A549 (cell line): ENCODE measurements around the gene PORCN. TPM values are rescaled to one million over a fixed set of nuclear protein-coding genes. Genes with fewer than 3 reads are reported as not detected.

Experiments used
- ATAC-seq, 2 experiments: fragments of 200-7000 bp in 1 of 2; fragments of >200 bp in 1 of 2; cut with Nextera tagmentation in 1 of 2; cut with Tn5 transposase in 1 of 2; 3 replicates each; pipeline versions ENCODE4 v1.8.0 to v1.9.1; 2018 to 2020; ENCODE audit warnings: mild to moderate bottlenecking in 1 of 2, moderate library complexity in 1 of 2
- CTCF ChIA-PET: fragments of 300-600 bp; sonication (Branson Sonifier 250); formaldehyde crosslinking; extraction: SDS; loops from one replicate; lab custom pipeline; 2021; ENCODE audit warnings: antibody characterized with exemption, inconsistent platforms; lab: Yijun Ruan, JAX
- POLR2A ChIA-PET: fragments of 350-600 bp; formaldehyde crosslinking; extraction: SDS; loops from one replicate; lab custom pipeline; 2021; ENCODE audit warnings: antibody characterized with exemption, inconsistent platforms; lab: Yijun Ruan, JAX
- DNase-seq, 2 experiments: peaks; one replicate each; pipeline versions ENCODE4 v3.0.0 to v3.0.0-alpha.2; 2011 to 2016; ENCODE audit warnings: low read depth in 1 of 2, low spot score in 1 of 2
- FAIRE-seq: peaks from 2 replicates; lab custom pipeline; 2011; peaks lifted over from hg19 to GRCh38; lab: Jason Lieb, UNC
- H3K27ac ChIP-seq, 2 experiments: fragments of >200 bp; sonication (Bioruptor Twin); formaldehyde crosslinking; 3 replicates each; pipeline ENCODE4 v1.5.1; 2016 to 2017
- H3K4me1 ChIP-seq: fragments of >200 bp; sonication (Bioruptor Twin); formaldehyde crosslinking; 3 replicates; pipeline ENCODE4 v1.6.1; 2016
- H3K4me2 ChIP-seq: fragments of >200 bp; sonication (Bioruptor Twin); formaldehyde crosslinking; 3 replicates; pipeline ENCODE4 v1.6.1; 2016
- H3K4me3 ChIP-seq: fragments of >200 bp; sonication (Bioruptor Twin); formaldehyde crosslinking; 3 replicates; pipeline ENCODE4 v1.5.1; 2016
- H3K9me3 ChIP-seq: fragments of >200 bp; sonication (Bioruptor Twin); formaldehyde crosslinking; 3 replicates; pipeline ENCODE4 v1.6.1; 2016
- BCL3 ChIP-seq: fragments of >200 bp; sonication (Bioruptor Twin); formaldehyde crosslinking; IDR thresholded peaks from 3 replicates; pipeline ENCODE4 v1.6.1; 2016
- CBX8 ChIP-seq: fragments of 200-600 bp; sonication (generic); IDR thresholded peaks from 2 replicates; pipeline ENCODE4 v1.6.1; 2016
- CEBPB ChIP-seq, 2 experiments: fragments of >200 bp in 1 of 2; sonication (Bioruptor Twin) in 1 of 2; formaldehyde crosslinking in 1 of 2; IDR thresholded peaks; 2 replicates each; pipeline ENCODE4 v1.6.1; 2012 to 2016
- CHD4 ChIP-seq: fragments of 200-600 bp; sonication (generic); IDR thresholded peaks from 2 replicates; pipeline ENCODE4 v1.6.1; 2016; ENCODE audit warnings: antibody characterized with exemption, mild to moderate bottlenecking, borderline replicate concordance
- EHF ChIP-seq: fragments of 250-450 bp; sonication (Bioruptor Pico); IDR thresholded peaks from 2 replicates; pipeline ENCODE4 v1.5.0; 2020; ENCODE audit warnings: mild to moderate bottlenecking
- FOSB ChIP-seq: fragments of 250-450 bp; sonication (Bioruptor Pico); IDR thresholded peaks from 2 replicates; pipeline ENCODE4 v1.5.0; 2020; ENCODE audit warnings: mild to moderate bottlenecking, moderate library complexity
- FOSL2 ChIP-seq, 2 experiments: fragments of 450-650 bp in 1 of 2; fragments of >200 bp in 1 of 2; sonication (Bioruptor Twin) in 1 of 2; formaldehyde crosslinking; IDR thresholded peaks; 2 replicates each; pipeline versions ENCODE4 v1.5.0 to v1.6.1; 2016 to 2020; ENCODE audit warnings: mild to moderate bottlenecking in 1 of 2, moderate library complexity in 1 of 2
- FOXS1 ChIP-seq: fragments of 250-450 bp; sonication (Bioruptor Pico); IDR thresholded peaks from 2 replicates; pipeline ENCODE4 v1.5.0; 2020; ENCODE audit warnings: mild to moderate bottlenecking, moderate library complexity
- GATA3 ChIP-seq: IDR thresholded peaks from 2 replicates; pipeline ENCODE4 v1.6.1; 2012; ENCODE audit warnings: borderline replicate concordance
- HDAC2 ChIP-seq: fragments of 200-600 bp; sonication (generic); IDR thresholded peaks from 2 replicates; pipeline ENCODE4 v1.6.1; 2016
- HES2 ChIP-seq: fragments of >200 bp; sonication (Bioruptor Twin); formaldehyde crosslinking; IDR thresholded peaks from 2 replicates; pipeline ENCODE4 v1.6.1; 2016
- HOXB13 ChIP-seq: fragments of 250-450 bp; sonication (Bioruptor Pico); IDR thresholded peaks from 2 replicates; pipeline ENCODE4 v1.5.0; 2020; ENCODE audit warnings: low read depth, mild to moderate bottlenecking, moderate library complexity
- JUN ChIP-seq, 2 experiments: fragments of >200 bp; sonication (Bioruptor Twin); formaldehyde crosslinking; IDR thresholded peaks; 2 replicates in 1 of 2; 3 replicates in 1 of 2; pipeline ENCODE4 v1.6.1; 2016 to 2017
- JUNB ChIP-seq: fragments of >200 bp; sonication (Bioruptor Twin); formaldehyde crosslinking; IDR thresholded peaks from 2 replicates; pipeline ENCODE4 v1.6.1; 2016
- MAZ ChIP-seq: fragments of 150-350 bp; IDR thresholded peaks from 2 replicates; pipeline ENCODE4 v1.6.1; 2014; ENCODE audit warnings: antibody characterized with exemption, low read depth, low read length, borderline replicate concordance
- MYC ChIP-seq: IDR thresholded peaks from 2 replicates; pipeline ENCODE4 v1.6.1; 2012; ENCODE audit warnings: mild to moderate bottlenecking, inconsistent platforms, low read length, improper control_type of control experiment, borderline replicate concordance
- NR3C1 ChIP-seq: fragments of >200 bp; sonication (Bioruptor Twin); formaldehyde crosslinking; IDR thresholded peaks from 3 replicates; pipeline ENCODE4 v1.6.1; 2017
- POLR2AphosphoS2 ChIP-seq: conservative IDR thresholded peaks from 2 replicates; pipeline ENCODE4 v1.6.1; 2012; ENCODE audit warnings: low read length, improper control_type of control experiment, inconsistent platforms
- REST ChIP-seq: fragments of 200-600 bp; sonication (generic); IDR thresholded peaks from 2 replicates; pipeline ENCODE4 v1.6.1; 2016; ENCODE audit warnings: antibody characterized with exemption, mild to moderate bottlenecking, moderate library complexity
- SREBF2 ChIP-seq: fragments of 450-650 bp; IDR thresholded peaks from 2 replicates; pipeline ENCODE4 v1.6.1; 2014; ENCODE audit warnings: mild to moderate bottlenecking, moderate library complexity
- TFCP2L1 ChIP-seq: fragments of 250-450 bp; sonication (Bioruptor Pico); IDR thresholded peaks from 2 replicates; pipeline ENCODE4 v1.5.0; 2021; ENCODE audit warnings: mild to moderate bottlenecking
- ZC3H11A ChIP-seq: fragments of 450-650 bp; IDR thresholded peaks from 2 replicates; pipeline ENCODE4 v1.6.1; 2014; ENCODE audit warnings: antibody characterized with exemption, mild to moderate bottlenecking
- ZSCAN20 ChIP-seq: fragments of 250-450 bp; sonication (Bioruptor Pico); IDR thresholded peaks from 2 replicates; pipeline ENCODE4 v1.8.0; 2022; ENCODE audit warnings: mild to moderate bottlenecking, moderate library complexity
- WGBS: methylation state at CpG from one replicate; pipeline ENCODE4 v1.1.6; 2017; ENCODE audit errors: missing lambda C conversion rate; 5-methylcytosine and 5-hydroxymethylcytosine counted together
- polyA plus RNA-seq, 4 experiments: library from polyadenylated mRNA; depleted of rRNA in 3 of 4; stranded (reverse); fragments of >200 nt; fragmentation: RNase III in 1 of 4; extraction: RNeasy Plus Mini Kit Qiagen cat#74134 plus additional on column Dnase treatment in 1 of 4; gene quantifications; 2 replicates in 3 of 4; 3 replicates in 1 of 4; pipeline ENCODE4 v1.2.3, GENCODE V29; 2011 to 2017

PORCN gene
- polyA plus RNA-seq, 2 of the 4 experiments (the other 2 are of a cell fraction) = 9.4 to 18.6 TPM

GRCh38 chrX:48513670-48514069 is 4.9 kb downstream of the PORCN start:
- H3K27ac ChIP-seq = no peak overlapping the region
- CTCF ChIA-PET = interaction anchor here (0.8 to 1.4 kb wide), 3 partner anchors 9 to 39 kb away, joined by 3 to 5 read pairs (median 3); partner anchors contain the start of gene TBC1D25
- no peak for FAIRE-seq

GRCh38 chrX:48514126-48514806 is 5.5 kb downstream of the PORCN start:
- ChIA-PET CTCF (interaction anchor here (0.8 to 1.4 kb wide), 2 partner anchors 9 to 40 kb away, joined by 3 read pairs; no protein-coding TSS in a partner anchor), POLR2A (no interaction called here)
- no peaks in the 10 kb centered on the region for H3K9me3 ChIP-seq
- FAIRE-seq (no peak), ATAC-seq (no peak), DNase-seq (no peak)
- H3K27ac ChIP-seq = no peak overlapping the region
- 74% methylated on average over 10 of the region's 16 CpGs for WGBS
- peaks cover 3% of the 10 kb centered on the region; the same call in 1 of the 3 replicates for H3K4me1 ChIP-seq
- TF ChIP-seq HOXB13 (CRISPR knock-in tag) = no peak
- TF ChIP-seq JUN (IDR thresholded peaks at IDR 0.05) = no peak
- TF ChIP-seq EHF (CRISPR knock-in tag) = no peak
- no peak for TF ChIP-seq FOSB (CRISPR knock-in tag)
- TF ChIP-seq FOSL2 (IDR thresholded peaks at IDR 0.05) = no peak
- TF ChIP-seq FOSL2 (CRISPR knock-in tag; IDR thresholded peaks at IDR 0.05) = no peak
- TF ChIP-seq ZC3H11A = no peak
- TF ChIP-seq SREBF2 = no peak
- TF ChIP-seq MAZ = no peak
- TF ChIP-seq JUNB = no peak
- no peak for TF ChIP-seq CEBPB (IDR thresholded peaks at IDR 0.05)
- TF ChIP-seq FOXS1 (CRISPR knock-in tag) = no peak
- TF ChIP-seq HES2 = no peak
- TF ChIP-seq POLR2AphosphoS2 = no peak
- no peak for TF ChIP-seq GATA3
- no peak for TF ChIP-seq ZSCAN20 (CRISPR knock-in tag)
- TF ChIP-seq NR3C1 = no peak
- H3K4me2 ChIP-seq = no peak overlapping the region
- no peak overlapping the region for H3K4me3 ChIP-seq

More at GRCh38 chrX:48513670-48514069, 4.9 kb downstream of the PORCN start:
- Histone ChIP-seq H3K4me3 (no peak overlapping the region), H3K9me3 (no peaks in the 10 kb centered on the region), H3K4me1 (peaks cover 3% of the 10 kb centered on the region; the same call in 1 of the 3 replicates), H3K4me2 (no peak overlapping the region)
- WGBS = 80% methylated on average over 4 of the region's 4 CpGs
- POLR2A ChIA-PET = no interaction called here
- DNase-seq = no peak
- TF ChIP-seq MYC (no peak), CBX8 (no peak), HOXB13 (CRISPR knock-in tag) (no peak), MAZ (no peak), TFCP2L1 (CRISPR knock-in tag) (no peak), HDAC2 (no peak), BCL3 (no peak), REST (no peak), CHD4 (no peak)
- no peak for ATAC-seq
